Keratinocyte (primary cell): ENCODE data around the gene TBP. TPM values are rescaled to one million over a fixed set of nuclear protein-coding genes. Genes with fewer than 3 reads are reported as not detected.
A peak's percentile ranks its signal among the peaks of the same experiment; 100 is the strongest.

Source experiments
- DNase-seq: peaks from one replicate; pipeline ENCODE4 v3.0.0-alpha.2; 2011; ENCODE audit warnings: low read depth, missing footprints, low spot score
- FAIRE-seq: peaks from 2 replicates; lab custom pipeline; 2011; peaks lifted over from hg19 to GRCh38; lab: Jason Lieb, UNC
- H2AFZ ChIP-seq: 2 replicates; pipeline ENCODE4 v1.6.0; 2012; ENCODE audit warnings: low read length, control low read depth, inconsistent platforms; ENCODE audit not compliant: control insufficient read depth
- H3K27ac ChIP-seq: 2 replicates; pipeline ENCODE4 v1.5.1; 2011; ENCODE audit warnings: low read length; ENCODE audit not compliant: control insufficient read depth, insufficient read depth
- H3K27me3 ChIP-seq: 3 replicates; pipeline ENCODE4 v1.6.0; 2011; ENCODE audit warnings: low read length; ENCODE audit not compliant: control insufficient read depth, insufficient read depth; ENCODE audit errors: extremely low read depth
- H3K36me3 ChIP-seq, 2 experiments: 2 replicates in 1 of 2; 3 replicates in 1 of 2; pipeline ENCODE4 v1.5.1; 2011; ENCODE audit warnings: low read length in 2 of 2, mild to moderate bottlenecking in 1 of 2; ENCODE audit not compliant: control insufficient read depth in 2 of 2, insufficient read depth in 2 of 2; ENCODE audit errors: extremely low read depth in 1 of 2
- H3K4me1 ChIP-seq: 3 replicates; pipeline ENCODE4 v1.5.1; 2011; ENCODE audit warnings: low read length; ENCODE audit not compliant: control insufficient read depth, insufficient read depth; ENCODE audit errors: extremely low read depth
- H3K4me2 ChIP-seq: 3 replicates; pipeline ENCODE4 v1.6.0; 2011; ENCODE audit warnings: low read depth, low read length; ENCODE audit not compliant: control insufficient read depth, insufficient read depth; ENCODE audit errors: extremely low read depth
- H3K4me3 ChIP-seq, 3 experiments: fragments of 200-600 bp in 1 of 3; sonication (generic) in 1 of 3; 2 replicates in 2 of 3; 3 replicates in 1 of 3; pipeline ENCODE4 v1.5.1; 2011 to 2016; ENCODE audit warnings: low read length in 3 of 3, mild to moderate bottlenecking in 3 of 3, control low read depth in 2 of 3, inconsistent platforms in 1 of 3, low read depth in 1 of 3, mixed read lengths in 1 of 3, mixed run types in 1 of 3, moderate library complexity in 1 of 3; ENCODE audit not compliant: control insufficient read depth in 2 of 3, insufficient read depth in 2 of 3; ENCODE audit errors: extremely low read depth in 1 of 3
- H3K79me2 ChIP-seq: 2 replicates; pipeline ENCODE4 v1.6.0; 2012; ENCODE audit warnings: low read length; ENCODE audit not compliant: control insufficient read depth, insufficient read depth
- H3K9ac ChIP-seq: 3 replicates; pipeline ENCODE4 v1.6.0; 2011; ENCODE audit warnings: low read length; ENCODE audit not compliant: control insufficient read depth, insufficient read depth; ENCODE audit errors: extremely low read depth
- H3K9me1 ChIP-seq: 3 replicates; pipeline ENCODE4 v1.6.0; 2011; ENCODE audit warnings: low read length; ENCODE audit not compliant: control insufficient read depth, insufficient read depth; ENCODE audit errors: extremely low read depth
- H3K9me3 ChIP-seq: 2 replicates; pipeline ENCODE4 v1.5.1; 2012; ENCODE audit warnings: low read depth, low read length; ENCODE audit not compliant: control insufficient read depth
- H4K20me1 ChIP-seq: 3 replicates; pipeline ENCODE4 v1.6.0; 2011; ENCODE audit warnings: low read length; ENCODE audit not compliant: control insufficient read depth, insufficient read depth; ENCODE audit errors: extremely low read depth
- CTCF ChIP-seq, 3 experiments: IDR thresholded peaks in 1 of 3; conservative IDR thresholded peaks in 1 of 3; optimal IDR thresholded peaks in 1 of 3; 2 replicates in 2 of 3; 3 replicates in 1 of 3; pipeline versions ENCODE3 to v1.5.1; 2011; ENCODE audit warnings: low read length in 3 of 3, mild to moderate bottlenecking in 3 of 3, moderate library complexity in 2 of 3, control low read depth in 1 of 3, inconsistent platforms in 1 of 3; ENCODE audit not compliant: insufficient read depth in 2 of 3; ENCODE audit errors: extremely low read depth in 1 of 3
- EZH2 ChIP-seq: IDR thresholded peaks from one replicate; pipeline ENCODE4 v1.6.1; 2012; ENCODE audit warnings: inconsistent platforms, mild to moderate bottlenecking, low read length, moderate library complexity
- dilution Hi-C: fragments of 300-500 bp; cut with MboI; formaldehyde crosslinking; loops from one replicate; pipeline ENCODE4 v1.7.0; 2020; ENCODE audit warnings: low sequenced_read_pairs; ENCODE audit not compliant: extremely low pct_ligation_motif_present
- polyA plus RNA-seq, 5 experiments: library from polyadenylated mRNA; depleted of rRNA in 3 of 5; stranded (reverse) in 3 of 5; stranded (forward) in 1 of 5; unstranded in 1 of 5; fragments of >200 nt; gene quantifications; 1 replicate in 1 of 5; 2 replicates in 3 of 5; 3 replicates in 1 of 5; pipeline versions ENCODE4 v1.2.1 to v1.2.3, GENCODE V29; 2011 to 2012; ENCODE audit warnings: missing spikeins in 2 of 5, low read depth in 1 of 5, low replicate concordance in 1 of 5

Gene TBP
- polyA plus RNA-seq, 1 donor (not counting 4 experiments of a cell fraction or from before 2014, with no cell fraction given), result 17.3 TPM

- Histone ChIP-seq H3K9me3 (no peaks in the 10 kb centered on the region), H3K4me1 (peaks cover 23% of the 10 kb centered on the region), H2AFZ (no peak overlapping the region), H3K9ac (peak overlapping the region; percentile 98), H3K27me3 (no peaks in the 10 kb centered on the region), H3K27ac (peak overlapping the region; percentile 98), H3K9me1 (no peaks in the 10 kb centered on the region), H3K4me3 (peak overlapping the region; percentile 90 to 99 (median 95)), H4K20me1 (no peaks in the 10 kb centered on the region), H3K79me2 (peaks cover 78% of the 10 kb centered on the region), H3K4me2 (peak overlapping the region; percentile 89), H3K36me3 (peaks cover 2 to 4% of the 10 kb centered on the region in 2 experiments)
- DNase-seq, result no peak
- dilution Hi-C loops, result no loop called here
- no peak for TF ChIP-seq EZH2
- no peak for TF ChIP-seq CTCF (optimal IDR thresholded peaks at IDR 0.05 in 1 of 3, IDR thresholded peaks at IDR 0.05 in 1 of 3, conservative IDR thresholded peaks at IDR 0.05 in 1 of 3; ENCODE audit: extremely low read depth in 1 of 3, insufficient read depth in 2 of 3, low read length in 3 of 3)
- FAIRE-seq, result no peak
Observed at GRCh38 chr6:170555305-170555704, 1.1 kb downstream of the TBP start.

- Histone ChIP-seq H3K9me3 (no peaks in the 10 kb centered on the region), H3K36me3 (peaks cover 10 to 16% of the 10 kb centered on the region in 2 experiments), H2AFZ (no peak overlapping the region), H3K27me3 (no peaks in the 10 kb centered on the region), H3K9me1 (no peaks in the 10 kb centered on the region), H3K4me3 (no peak overlapping the region), H3K4me1 (no peaks in the 10 kb centered on the region), H3K4me2 (no peak overlapping the region), H3K9ac (no peak overlapping the region), H3K27ac (no peak overlapping the region), H4K20me1 (no peaks in the 10 kb centered on the region), H3K79me2 (peaks cover 46% of the 10 kb centered on the region)
- FAIRE-seq (no peak), DNase-seq (no peak)
- TF ChIP-seq CTCF (optimal IDR thresholded peaks at IDR 0.05 in 1 of 3, IDR thresholded peaks at IDR 0.05 in 1 of 3, conservative IDR thresholded peaks at IDR 0.05 in 1 of 3; ENCODE audit: extremely low read depth in 1 of 3, insufficient read depth in 2 of 3, low read length in 3 of 3), result no peak
- TF ChIP-seq EZH2, result no peak
- dilution Hi-C loops, result no loop called here
Observed at GRCh38 chr6:170561555-170561954, 7.4 kb downstream of the TBP start.
